K562 (cell line): ENCODE results near the gene PAQR4. TPM values are rescaled to one million over a fixed set of nuclear protein-coding genes. Genes with fewer than 3 reads are reported as not detected.

Experiments
- ATAC-seq: fragments of 200-7000 bp; cut with Tn5 transposase; 3 replicates; pipeline ENCODE4 v1.9.1; 2020; ENCODE audit warnings: moderate library complexity
- BruUV-seq: library from RNA; stranded (reverse); fragments of 400-500 nt; replicated peaks from 2 replicates; lab custom pipeline; 2021; lab: Mats Ljungman, UMichigan
- CTCF ChIA-PET: fragments of 300-600 bp; formaldehyde crosslinking; extraction: SDS; loops from one replicate; lab custom pipeline; 2021; ENCODE audit warnings: low intra/inter-chr PET ratio; lab: Yijun Ruan, JAX
- POLR2A ChIA-PET: fragments of 300-600, 350-650 bp; sonication (Branson Sonifier 250); formaldehyde crosslinking; extraction: SDS; loops from one replicate; lab custom pipeline; 2021; ENCODE audit warnings: antibody characterized with exemption, inconsistent platforms; lab: Yijun Ruan, JAX
- DNase-seq, 4 experiments: peaks; one replicate each; pipeline versions ENCODE4 v3.0.0 to v3.0.0-alpha.2; 2011 to 2018; ENCODE audit warnings: low spot score in 3 of 4, mixed read lengths in 3 of 4; ENCODE audit errors: extremely low read depth in 1 of 4
- FAIRE-seq: peaks from 2 replicates; lab custom pipeline; 2011; peaks lifted over from hg19 to GRCh38; lab: Jason Lieb, UNC
- H2AFZ ChIP-seq: 2 replicates; pipeline ENCODE4 v1.6.0; 2011; ENCODE audit warnings: low read depth, low read length, control low read depth, inconsistent platforms
- H3K27ac ChIP-seq: fragments of 200-600 bp; 3 replicates; pipeline ENCODE4 v1.8.0; 2011; ENCODE audit warnings: low read depth, mild to moderate bottlenecking, control low read depth, inconsistent platforms, low read length, moderate library complexity, mixed read lengths; ENCODE audit errors: extremely low read depth
- H3K27me3 ChIP-seq, 2 experiments: fragments of 300-600 bp in 1 of 2; 2 replicates in 1 of 2; 3 replicates in 1 of 2; pipeline versions ENCODE4 v1.6.0 to v1.8.0; 2011; ENCODE audit warnings: inconsistent platforms in 2 of 2, low read length in 2 of 2, mild to moderate bottlenecking in 1 of 2, mixed read lengths in 1 of 2, moderate library complexity in 1 of 2; ENCODE audit not compliant: control insufficient read depth in 2 of 2, insufficient read depth in 2 of 2
- H3K36me3 ChIP-seq: fragments of 300-600 bp; 3 replicates; pipeline ENCODE4 v1.8.0; 2011; ENCODE audit warnings: mild to moderate bottlenecking, low read length, inconsistent platforms; ENCODE audit not compliant: control insufficient read depth, insufficient read depth
- H3K4me1 ChIP-seq, 2 experiments: fragments of 200-600 bp in 1 of 2; replicated peaks in 1 of 2; 2 replicates in 1 of 2; 3 replicates in 1 of 2; pipeline versions ENCODE4 v1.5.1 to v1.8.0; 2011; ENCODE audit warnings: inconsistent platforms in 2 of 2, low read length in 2 of 2, mild to moderate bottlenecking in 1 of 2, mixed read lengths in 1 of 2, moderate library complexity in 1 of 2; ENCODE audit not compliant: control insufficient read depth in 2 of 2, insufficient read depth in 2 of 2
- H3K4me2 ChIP-seq: 2 replicates; pipeline ENCODE4 v1.6.1; 2011; ENCODE audit warnings: low read length, control low read depth, inconsistent platforms, mixed read lengths; ENCODE audit not compliant: insufficient read depth
- H3K4me3 ChIP-seq: fragments of 200-600 bp; sonication (generic), shearing (Covaris generic); 2 replicates; pipeline ENCODE4 v1.5.1; 2016; ENCODE audit warnings: control low read depth, inconsistent platforms
- H3K79me2 ChIP-seq: fragments of 200-600 bp; 3 replicates; pipeline ENCODE4 v1.8.0; 2011; ENCODE audit warnings: low read length, inconsistent platforms; ENCODE audit not compliant: control insufficient read depth, insufficient read depth
- H3K9ac ChIP-seq, 2 experiments: 2 replicates each; pipeline versions ENCODE4 v1.6.0 to v1.6.1; 2011; ENCODE audit warnings: low read depth in 2 of 2, low read length in 2 of 2, control low read depth in 1 of 2, inconsistent platforms in 1 of 2, mild to moderate bottlenecking in 1 of 2, mixed read lengths in 1 of 2; ENCODE audit not compliant: insufficient read depth in 1 of 2
- H3K9me1 ChIP-seq: one replicate; pipeline ENCODE4 v1.6.0; 2011; ENCODE audit warnings: inconsistent platforms, mild to moderate bottlenecking, low read length, moderate library complexity; ENCODE audit not compliant: control insufficient read depth, insufficient read depth
- H3K9me3 ChIP-seq: replicated peaks from 2 replicates; pipeline ENCODE4 v1.5.1; 2011; ENCODE audit warnings: low read depth, low read length, inconsistent platforms; ENCODE audit not compliant: control insufficient read depth, insufficient read depth
- H4K20me1 ChIP-seq: replicated peaks from 2 replicates; pipeline ENCODE4 v1.6.1; 2011; ENCODE audit warnings: low read length, inconsistent platforms, mixed read lengths; ENCODE audit not compliant: control insufficient read depth, insufficient read depth
- SPI1 ChIP-seq: IDR thresholded peaks from 2 replicates; pipeline ENCODE4 v1.6.1; 2011; ENCODE audit warnings: low read depth, low read length, control low read depth, borderline replicate concordance
- ZNF699 ChIP-seq: fragments of 250-450 bp; sonication (Bioruptor Pico); IDR thresholded peaks from 2 replicates; pipeline ENCODE4 v1.8.0; 2021; ENCODE audit warnings: mild to moderate bottlenecking, moderate library complexity; ENCODE audit not compliant: insufficient replicate concordance
- WGBS: fragments of 100-300 bp; shearing (Covaris generic); methylation state at CpG from one replicate; pipeline ENCODE4 v1.1.6; 2016; ENCODE audit warnings: low coverage, mixed read lengths; ENCODE audit not compliant: insufficient coverage; ENCODE audit errors: missing lambda C conversion rate; 5-methylcytosine and 5-hydroxymethylcytosine counted together
- in situ Hi-C: fragments of 300-500 bp; cut with MboI; formaldehyde crosslinking; loops from 4 replicates; pipeline ENCODE4 v1.15.0; 2018; ENCODE audit warnings: inconsistent platforms, mixed read lengths
- intact Hi-C: fragments of 100-400 bp; cut with micrococcal nuclease; formaldehyde crosslinking; loops from 2 replicates; pipeline ENCODE4 v1.14.2; 2022
- polyA plus RNA-seq, 8 experiments: library from polyadenylated mRNA; depleted of rRNA in 4 of 8; stranded (reverse) in 5 of 8; unstranded in 3 of 8; fragments of >200 nt; fragmentation: Nextera tagmentation in 2 of 8; fragmentation: Illumina TruSeq in 1 of 8; extraction: Ambion mirVana in 2 of 8; extraction: Trizol in 1 of 8; gene quantifications; 2 replicates each; pipeline versions ENCODE4 v1.2.1 to v1.2.3, GENCODE V29; 2011 to 2014; ENCODE audit warnings: inconsistent platforms in 1 of 8, missing spikeins in 1 of 8
- total RNA-seq, 7 experiments: library from RNA; depleted of rRNA in 6 of 7; stranded (reverse); fragments of >200 nt in 6 of 7; fragmentation: Illumina TruSeq in 2 of 7; extraction: Trizol in 2 of 7; gene quantifications; 2 replicates each; pipeline versions ENCODE4 v1.2.1 to v1.2.3, GENCODE V29; 2011 to 2021; ENCODE audit warnings: low replicate concordance in 1 of 7

The PAQR4 gene
- total and polyA plus RNA-seq, 9 of the 15 experiments (the other 6 are each of a cell fraction or from before 2014, with no cell fraction given), result 0.62 to 40.4 (median 19.5) TPM

GRCh38 chr16:2960183-2961010 is 8.8 kb upstream of the PAQR4 start:
- ChIA-PET POLR2A (interaction anchor here (0.6 to 1.3 kb wide), 6 partner anchors 10 to 805 kb away, joined by 3 to 4 read pairs (median 3); partner anchors contain the start of gene TRAF7), CTCF (no interaction called here)
- Histone ChIP-seq H3K4me3 (no peak overlapping the region), H3K4me1 (peaks cover 2 to 61% of the 10 kb centered on the region in 2 experiments; a peak in 4 of 5 replicates), H3K27me3 (0 out of 5 replicates have a peak, but pooled peaks cover 0 to under 1% of the 10 kb centered on the region in 2 experiments), H3K36me3 (no peaks in the 10 kb centered on the region), H3K27ac (no peak overlapping the region), H3K4me2 (no peak overlapping the region), H3K79me2 (no peaks in the 10 kb centered on the region), H3K9ac (peak overlapping the region in 1 of 2 experiments; percentile 2; a peak in 2 of 4 replicates), H4K20me1 (no peaks in the 10 kb centered on the region; the same call in 1 of the 2 replicates), H3K9me1 (no peaks in the 10 kb centered on the region), H2AFZ (no peak overlapping the region), H3K9me3 (no peaks in the 10 kb centered on the region)
- DNase-seq (no peak), FAIRE-seq (no peak), ATAC-seq (no peak)
- in situ Hi-C loops (no loop called here), intact Hi-C loops (loop anchor here (10.0 kb wide), 1 partner anchor 64 kb away; the partner anchor contains the start of genes HCFC1R1, THOC6 and TNFRSF12A)
- TF ChIP-seq SPI1, result peak; percentile 7; the same call in 1 of the 2 replicates
- no peak for TF ChIP-seq ZNF699 (CRISPR knock-in tag)
- no TSS peak for BruUV-seq
- WGBS, result 34% methylated on average over 16 of the region's 17 CpGs
